KMS-11 (cell line): ENCODE measurements around the gene TF.

Experiments
- H2AFZ ChIP-seq: fragments of 200-600 bp; sonication (generic); 2 replicates; pipeline ENCODE4 v1.6.1; 2016; ENCODE audit warnings: antibody characterized with exemption, mixed run types, low read depth
- H3K27ac ChIP-seq: fragments of 200-600 bp; sonication (generic); 2 replicates; pipeline ENCODE4 v1.6.1; 2016; ENCODE audit warnings: mild to moderate bottlenecking, mixed run types
- H3K27me3 ChIP-seq: fragments of 200-600 bp; sonication (generic); 2 replicates; pipeline ENCODE4 v1.6.1; 2017; ENCODE audit warnings: mild to moderate bottlenecking, low read depth, mixed run types, moderate library complexity; ENCODE audit not compliant: insufficient read depth
- H3K36me3 ChIP-seq: fragments of 200-600 bp; sonication (generic); 2 replicates; pipeline ENCODE4 v1.6.1; 2017; ENCODE audit warnings: mild to moderate bottlenecking, mixed run types; ENCODE audit not compliant: insufficient read depth
- H3K4me1 ChIP-seq: fragments of 200-600 bp; sonication (generic); 2 replicates; pipeline ENCODE4 v1.6.1; 2016; ENCODE audit warnings: mild to moderate bottlenecking, low read depth, mixed run types; ENCODE audit not compliant: poor library complexity, severe bottlenecking
- H3K4me2 ChIP-seq: fragments of 200-600 bp; sonication (generic); 2 replicates; pipeline ENCODE4 v1.7.0; 2016; ENCODE audit warnings: mild to moderate bottlenecking, mixed run types
- H3K4me3 ChIP-seq: fragments of 200-600 bp; sonication (generic); IDR thresholded peaks from 2 replicates; pipeline ENCODE4 v1.6.1; 2017; ENCODE audit warnings: low read depth, low read length, mixed read lengths; ENCODE audit not compliant: insufficient read depth
- H3K79me2 ChIP-seq: fragments of 200-600 bp; sonication (generic); 2 replicates; pipeline ENCODE4 v1.6.1; 2016; ENCODE audit warnings: low read depth, mixed run types; ENCODE audit not compliant: insufficient read depth
- H3K9ac ChIP-seq: fragments of 200-600 bp; sonication (generic); 2 replicates; pipeline ENCODE4 v1.6.1; 2016; ENCODE audit warnings: mild to moderate bottlenecking, mixed run types
- H4K20me1 ChIP-seq: fragments of 200-600 bp; sonication (generic); 2 replicates; pipeline ENCODE4 v1.6.1; 2016; ENCODE audit warnings: mild to moderate bottlenecking, mixed run types; ENCODE audit not compliant: insufficient read depth
- TF ChIP-seq, protein P1 (sequence below): fragments of 200-600 bp; sonication (generic); conservative IDR thresholded peaks from 2 replicates; pipeline ENCODE4 v1.6.1; 2017; ENCODE audit warnings: low read depth, mild to moderate bottlenecking, antibody characterized with exemption, low read length, moderate library complexity, mixed read lengths

Gene TF

DNA sequence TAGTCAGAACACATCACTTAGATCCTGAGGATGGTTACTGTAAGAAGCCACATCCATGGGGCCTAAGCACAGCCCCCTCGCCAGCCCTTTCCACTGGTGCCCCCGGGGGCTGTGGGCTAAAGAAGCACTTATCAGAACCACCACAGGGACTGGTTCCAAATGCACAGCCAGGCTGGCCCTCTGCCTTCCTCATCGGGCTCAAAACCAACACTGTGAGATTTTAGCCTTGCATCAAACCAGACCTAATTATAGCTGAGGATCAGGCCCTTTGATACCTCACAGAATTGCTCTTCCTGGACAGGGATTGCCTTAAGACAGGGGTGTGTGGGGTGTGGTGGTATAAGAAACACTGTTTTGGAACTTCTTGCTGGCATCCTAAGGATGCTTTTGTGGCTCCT, 83.1 kb downstream of the TF start:
- Histone ChIP-seq H3K4me2 (no peak overlapping the region), H3K4me1 (no peaks in the 10 kb centered on the region), H3K27ac (no peak overlapping the region)

DNA sequence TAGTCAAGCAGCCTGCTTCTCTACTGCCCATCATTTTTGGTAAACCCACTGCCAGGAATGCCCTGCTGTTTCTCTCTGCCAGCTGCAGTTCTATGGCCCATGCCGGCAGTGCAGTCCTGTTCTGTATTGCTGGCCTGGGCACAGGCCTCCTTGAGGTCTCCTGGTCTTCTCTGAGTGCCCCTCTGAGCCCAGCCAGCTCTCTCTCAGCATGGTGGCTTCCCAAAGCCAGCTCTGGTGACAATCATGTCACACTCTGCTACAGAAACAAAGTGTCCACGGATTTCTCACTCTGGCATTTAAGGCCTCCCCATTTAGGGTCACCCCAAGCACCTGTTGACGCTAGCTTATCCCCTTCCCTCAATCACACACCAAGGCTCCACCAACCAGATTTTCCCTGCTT, 83.9 kb downstream of the TF start:
- H3K9ac ChIP-seq, result no peak overlapping the region
- no peaks in the 10 kb centered on the region for H3K27me3 ChIP-seq
- TF ChIP-seq, protein P1, sequence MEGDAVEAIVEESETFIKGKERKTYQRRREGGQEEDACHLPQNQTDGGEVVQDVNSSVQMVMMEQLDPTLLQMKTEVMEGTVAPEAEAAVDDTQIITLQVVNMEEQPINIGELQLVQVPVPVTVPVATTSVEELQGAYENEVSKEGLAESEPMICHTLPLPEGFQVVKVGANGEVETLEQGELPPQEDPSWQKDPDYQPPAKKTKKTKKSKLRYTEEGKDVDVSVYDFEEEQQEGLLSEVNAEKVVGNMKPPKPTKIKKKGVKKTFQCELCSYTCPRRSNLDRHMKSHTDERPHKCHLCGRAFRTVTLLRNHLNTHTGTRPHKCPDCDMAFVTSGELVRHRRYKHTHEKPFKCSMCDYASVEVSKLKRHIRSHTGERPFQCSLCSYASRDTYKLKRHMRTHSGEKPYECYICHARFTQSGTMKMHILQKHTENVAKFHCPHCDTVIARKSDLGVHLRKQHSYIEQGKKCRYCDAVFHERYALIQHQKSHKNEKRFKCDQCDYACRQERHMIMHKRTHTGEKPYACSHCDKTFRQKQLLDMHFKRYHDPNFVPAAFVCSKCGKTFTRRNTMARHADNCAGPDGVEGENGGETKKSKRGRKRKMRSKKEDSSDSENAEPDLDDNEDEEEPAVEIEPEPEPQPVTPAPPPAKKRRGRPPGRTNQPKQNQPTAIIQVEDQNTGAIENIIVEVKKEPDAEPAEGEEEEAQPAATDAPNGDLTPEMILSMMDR, result no peak
- H3K4me1 ChIP-seq, result no peaks in the 10 kb centered on the region
- H3K36me3 ChIP-seq, result no peaks in the 10 kb centered on the region
- H3K79me2 ChIP-seq, result no peaks in the 10 kb centered on the region
- no peak overlapping the region for H2AFZ ChIP-seq
- no peak overlapping the region for H3K27ac ChIP-seq
- H3K4me3 ChIP-seq, result no peak overlapping the region
- no peaks in the 10 kb centered on the region for H4K20me1 ChIP-seq
- no peak overlapping the region for H3K4me2 ChIP-seq

More for the DNA sequence above, 83.1 kb downstream of the TF start:
- TF ChIP-seq, protein P1, result no peak
- no peak overlapping the region for H3K4me3 ChIP-seq
- no peaks in the 10 kb centered on the region for H3K79me2 ChIP-seq
- H3K36me3 ChIP-seq, result no peaks in the 10 kb centered on the region
- H3K27me3 ChIP-seq, result no peaks in the 10 kb centered on the region
- H3K9ac ChIP-seq, result no peak overlapping the region
- H4K20me1 ChIP-seq, result no peaks in the 10 kb centered on the region
- no peak overlapping the region for H2AFZ ChIP-seq

DNA sequence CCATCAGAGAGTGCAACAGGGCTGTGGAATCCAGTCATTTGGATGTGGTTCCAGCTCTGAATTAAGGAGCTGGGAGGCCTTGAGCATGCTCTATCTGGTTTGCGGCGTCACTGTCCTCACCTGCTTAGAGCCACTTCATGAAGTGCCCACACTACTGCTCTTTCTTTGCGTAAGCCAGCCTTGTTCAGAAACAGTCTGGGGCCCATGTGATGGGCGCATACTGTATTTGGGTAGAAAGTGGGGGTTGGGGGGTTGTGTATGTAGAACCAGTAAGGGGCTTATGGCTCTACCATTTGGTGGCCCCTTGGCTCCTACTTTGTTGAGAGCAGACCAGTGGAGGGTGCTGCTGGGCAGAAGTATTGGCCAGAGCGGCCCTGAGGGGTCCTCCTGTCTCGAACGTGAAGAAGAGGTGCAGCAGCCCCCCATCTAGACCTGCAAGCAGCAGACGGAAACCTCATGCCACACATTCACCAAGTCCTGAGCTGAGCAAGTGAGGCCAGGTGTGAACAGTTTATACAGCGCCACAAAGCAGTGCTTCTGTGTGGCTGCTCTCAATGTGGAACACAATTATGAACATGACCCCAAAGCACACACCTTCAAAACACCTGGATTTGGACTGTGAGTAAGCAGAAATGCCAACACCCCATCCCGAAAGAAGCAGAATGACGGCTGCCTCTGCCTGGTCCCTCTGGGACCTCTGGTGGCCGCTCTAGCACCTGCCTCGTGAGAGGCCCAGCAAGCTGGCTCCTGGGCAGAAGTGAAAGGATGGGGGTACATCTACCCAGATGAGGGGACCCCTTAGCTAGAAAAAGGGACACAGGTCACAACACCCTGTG, 86.0 kb downstream of the TF start:
- H3K79me2 ChIP-seq, result no peaks in the 10 kb centered on the region
- TF ChIP-seq, protein P1, result no peak
- no peak overlapping the region for H3K4me2 ChIP-seq
- H4K20me1 ChIP-seq, result no peaks in the 10 kb centered on the region
- H3K36me3 ChIP-seq, result no peaks in the 10 kb centered on the region
- no peak overlapping the region for H3K27ac ChIP-seq
- H3K4me3 ChIP-seq, result no peak overlapping the region
- no peak overlapping the region for H3K9ac ChIP-seq
- no peaks in the 10 kb centered on the region for H3K4me1 ChIP-seq
- H2AFZ ChIP-seq, result no peak overlapping the region
- H3K27me3 ChIP-seq, result no peaks in the 10 kb centered on the region

DNA sequence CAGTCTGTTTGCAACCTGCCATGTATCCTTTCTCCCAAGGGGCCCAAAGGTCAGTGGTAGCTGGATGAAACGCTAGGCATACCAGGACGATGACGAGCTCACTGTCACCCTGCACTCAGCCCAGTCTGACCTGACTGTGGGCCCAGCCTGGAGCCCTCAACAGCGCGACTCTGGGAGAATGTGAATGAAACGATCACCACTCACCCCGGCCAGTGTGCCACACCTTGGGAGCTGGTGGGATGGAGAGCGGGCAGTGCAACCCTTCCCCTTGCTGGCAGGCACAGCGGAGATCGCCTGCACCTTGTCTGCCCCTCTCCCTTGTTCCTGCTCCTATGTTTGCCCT, 86.6 kb downstream of the TF start:
- Histone ChIP-seq H3K79me2 (no peaks in the 10 kb centered on the region), H3K4me1 (no peaks in the 10 kb centered on the region), H3K4me3 (no peak overlapping the region), H3K4me2 (no peak overlapping the region), H3K27me3 (no peaks in the 10 kb centered on the region), H3K9ac (no peak overlapping the region), H3K36me3 (no peaks in the 10 kb centered on the region), H4K20me1 (no peaks in the 10 kb centered on the region), H3K27ac (no peak overlapping the region), H2AFZ (no peak overlapping the region)
- TF ChIP-seq, protein P1, result no peak
